Activated CD8-positive, alpha-beta T cell treated with anti-CD3 and anti-CD28 coated beads, Interleukin-2, amount 10 ng/mL, durations not matched to agents 7 days and 5 days (primary cell): Measurements from ENCODE around the gene ZNF689. TPM values are rescaled to one million over a fixed set of nuclear protein-coding genes. Genes with fewer than 3 reads are reported as not detected.
"Not testable (repeated sequence)": the region's sequence is repeated elsewhere in the genome, so short reads cannot be mapped to it uniquely, and the experiment has no call there.

Source experiments
- ATAC-seq: fragments of 150-1000 bp; cut with Tn5 transposase; one replicate; pipeline ENCODE4 v1.10.0; 2021; ENCODE audit warnings: moderate library complexity
- CTCF ChIA-PET: fragments of 350-600 bp; sonication (Branson Sonifier 250); formaldehyde crosslinking; loops from one replicate; lab custom pipeline; 2021; ENCODE audit warnings: antibody characterized with exemption; lab: Charles Lee
- POLR2A ChIA-PET: fragments of 350-600 bp; sonication (Branson Sonifier 250); formaldehyde crosslinking; loops from one replicate; lab custom pipeline; 2021; ENCODE audit warnings: antibody characterized with exemption; lab: Charles Lee
- DNase-seq: peaks from one replicate; pipeline ENCODE4 v3.0.0-alpha.2; 2020
- H3K27ac Mint-ChIP-seq: one replicate; pipeline ENCODE4 v1.8.0; 2021; ENCODE audit warnings: mild to moderate bottlenecking, mixed read lengths
- H3K27me3 Mint-ChIP-seq: one replicate; pipeline ENCODE4 v1.8.0; 2021; ENCODE audit warnings: low read depth, mixed read lengths
- H3K36me3 Mint-ChIP-seq: one replicate; pipeline ENCODE4 v1.8.0; 2021; ENCODE audit warnings: low read depth, mixed read lengths
- H3K4me1 Mint-ChIP-seq: one replicate; pipeline ENCODE4 v1.8.0; 2021; ENCODE audit warnings: low read depth, mixed read lengths
- H3K4me3 Mint-ChIP-seq: one replicate; pipeline ENCODE4 v1.8.0; 2021; ENCODE audit warnings: mild to moderate bottlenecking, mixed read lengths
- H3K9me3 Mint-ChIP-seq: one replicate; pipeline ENCODE4 v1.8.0; 2022; ENCODE audit warnings: mixed read lengths; ENCODE audit not compliant: insufficient read depth
- total RNA-seq, 2 experiments: library from RNA; stranded (reverse); gene quantifications; one replicate each; pipeline ENCODE4 v1.2.3, GENCODE V29; 2021

ZNF689 gene
- total RNA-seq, 2 experiments from 2014 or later = 12.0 to 13.4 TPM

GRCh38 chr16:30592871-30593270 is 17.3 kb downstream of the ZNF689 start:
- ATAC-seq (no peak), DNase-seq (no peak)
- ChIA-PET POLR2A (no interaction called here), CTCF (no interaction called here)
- Mint-ChIP-seq H3K27ac (no peak overlapping the region), H3K36me3 (peaks cover 17% of the 10 kb centered on the region), H3K4me1 (peaks cover 2% of the 10 kb centered on the region), H3K9me3 (no peaks in the 10 kb centered on the region), H3K4me3 (no peak overlapping the region), H3K27me3 (no peaks in the 10 kb centered on the region)

GRCh38 chr16:30590869-30591268 is 19.3 kb downstream of the ZNF689 start:
- H3K27ac Mint-ChIP-seq, H3K4me3 Mint-ChIP-seq, H3K27me3 Mint-ChIP-seq, DNase-seq, H3K9me3 Mint-ChIP-seq, ATAC-seq, POLR2A ChIA-PET: not testable (repeated sequence)
- CTCF ChIA-PET = interaction anchor here (1.1 to 1.3 kb wide), 2 partner anchors 18 to 38 kb away, joined by 3 read pairs; no protein-coding TSS in a partner anchor
- Mint-ChIP-seq H3K36me3 (peaks cover 31% of the 10 kb centered on the region), H3K4me1 (peaks cover 16% of the 10 kb centered on the region)

- ATAC-seq, H3K9me3 Mint-ChIP-seq, POLR2A ChIA-PET, H3K4me3 Mint-ChIP-seq, DNase-seq, H3K27ac Mint-ChIP-seq, H3K27me3 Mint-ChIP-seq, CTCF ChIA-PET: not testable (repeated sequence)
- Mint-ChIP-seq H3K36me3 (peaks cover 30% of the 10 kb centered on the region), H3K4me1 (peaks cover 19% of the 10 kb centered on the region)
Observed at GRCh38 chr16:30589582-30589981, 20.6 kb downstream of the ZNF689 start.

- ChIA-PET CTCF (interaction anchor here (1.0 to 5.6 kb wide), 2 partner anchors 9 to 40 kb away, joined by 3 to 44 read pairs; no protein-coding TSS in a partner anchor), POLR2A (no interaction called here)
- Mint-ChIP-seq H3K27me3 (no peaks in the 10 kb centered on the region), H3K36me3 (peaks cover 29% of the 10 kb centered on the region), H3K4me1 (peaks cover 25% of the 10 kb centered on the region), H3K4me3 (no peak overlapping the region), H3K9me3 (no peaks in the 10 kb centered on the region), H3K27ac (no peak overlapping the region)
- ATAC-seq (no peak), DNase-seq (no peak)
Observed at GRCh38 chr16:30588651-30589050, 21.5 kb downstream of the ZNF689 start.

- H3K27ac Mint-ChIP-seq = peak within 1 kb of the TSS; percentile 87
- peak; percentile 98 for ATAC-seq
Observed at GRCh38 chr16:30585400-30586191, 24.6 kb downstream of the ZNF689 start, which contains the start of gene ZNF785. Gene ZNF785, minus strand, starts transcription at chr16:30585697. Its CDS starts 86 bp downstream, at chr16:30585611.

GRCh38 chr16:30585022-30585399 is 25.2 kb downstream of the ZNF689 start:
- no peaks in the 10 kb centered on the region for H3K9me3 Mint-ChIP-seq
- H3K4me1 Mint-ChIP-seq = peaks cover 30% of the 10 kb centered on the region
- H3K27ac Mint-ChIP-seq = peak overlapping the region; percentile 65
- ATAC-seq (peak; percentile 31), DNase-seq (peak; percentile 35)
- peak overlapping the region; percentile 96 for H3K4me3 Mint-ChIP-seq
- peaks cover 45% of the 10 kb centered on the region for H3K36me3 Mint-ChIP-seq
- ChIA-PET CTCF (interaction anchor here (1.0 to 5.6 kb wide), 8 partner anchors 13 to 493 kb away, joined by 3 to 44 read pairs (median 8); partner anchors contain the start of genes DCTPP1, TBX6, ZNF688 and ZNF747), POLR2A (interaction anchor here (0.6 to 4.7 kb wide), 9 partner anchors 9 to 85 kb away, joined by 3 to 48 read pairs (median 6); partner anchors contain the start of genes ZNF688, ZNF747 and ZNF764)
- no peaks in the 10 kb centered on the region for H3K27me3 Mint-ChIP-seq

More at GRCh38 chr16:30585400-30586191, 24.6 kb downstream of the ZNF689 start, which contains the start of gene ZNF785:
- DNase-seq = peak; percentile 98
- peaks cover 30% of the 10 kb centered on the region for H3K4me1 Mint-ChIP-seq
- H3K4me3 Mint-ChIP-seq = peak within 1 kb of the TSS; percentile 96
- peaks cover 45% of the 10 kb centered on the region for H3K36me3 Mint-ChIP-seq
- POLR2A ChIA-PET = interaction anchor here (0.6 to 4.7 kb wide), 11 partner anchors 9 to 85 kb away, joined by 3 to 48 read pairs (median 4); partner anchors contain the start of genes ZNF688, ZNF747 and ZNF764
- H3K27me3 Mint-ChIP-seq = no peaks in the 10 kb centered on the region
- H3K9me3 Mint-ChIP-seq = no peaks in the 10 kb centered on the region
- CTCF ChIA-PET = interaction anchor here (0.9 to 5.6 kb wide), 10 partner anchors 12 to 494 kb away, joined by 3 to 44 read pairs (median 8); partner anchors contain the start of genes DCTPP1, TBX6, ZNF688 and ZNF747

GRCh38 chr16:30582611-30583340 is 27.4 kb downstream of the ZNF689 start:
- no peak overlapping the region for H3K4me3 Mint-ChIP-seq
- no peak overlapping the region for H3K27ac Mint-ChIP-seq

GRCh38 chr16:30581457-30581856 is 28.7 kb downstream of the ZNF689 start:
- CTCF ChIA-PET = interaction anchor here (1.7 kb wide), 1 partner anchor 17 kb away, joined by 6 read pairs; no protein-coding TSS in a partner anchor
- POLR2A ChIA-PET = interaction anchor here (0.7 kb wide), 1 partner anchor 10 kb away, joined by 4 read pairs; the partner anchor contains the start of gene ZNF688
- Mint-ChIP-seq H3K36me3 (peaks cover 38% of the 10 kb centered on the region), H3K4me1 (peaks cover 18% of the 10 kb centered on the region), H3K27ac (no peak overlapping the region), H3K4me3 (no peak overlapping the region), H3K9me3 (no peaks in the 10 kb centered on the region), H3K27me3 (no peaks in the 10 kb centered on the region)
- DNase-seq (no peak), ATAC-seq (no peak)

More at GRCh38 chr16:30582611-30583340, 27.4 kb downstream of the ZNF689 start:
- peaks cover 48% of the 10 kb centered on the region for H3K36me3 Mint-ChIP-seq
- DNase-seq (no peak), ATAC-seq (no peak)
- H3K9me3 Mint-ChIP-seq = no peaks in the 10 kb centered on the region
- POLR2A ChIA-PET = interaction anchor here (0.6 kb wide), 1 partner anchor 28 kb away, joined by 3 read pairs; the partner anchor contains the start of gene ZNF689
- H3K4me1 Mint-ChIP-seq = peaks cover 28% of the 10 kb centered on the region
- CTCF ChIA-PET = interaction anchor here (1.7 kb wide), 1 partner anchor 15 kb away, joined by 6 read pairs; no protein-coding TSS in a partner anchor
- no peaks in the 10 kb centered on the region for H3K27me3 Mint-ChIP-seq

GRCh38 chr16:30574678-30575077 is 35.5 kb downstream of the ZNF689 start:
- H3K4me1 Mint-ChIP-seq = peaks cover 29% of the 10 kb centered on the region
- ATAC-seq (no peak), DNase-seq (no peak)
- H3K27me3 Mint-ChIP-seq = no peaks in the 10 kb centered on the region
- no peak overlapping the region for H3K4me3 Mint-ChIP-seq
- no peak overlapping the region for H3K27ac Mint-ChIP-seq
- no peaks in the 10 kb centered on the region for H3K9me3 Mint-ChIP-seq
- peaks cover 28% of the 10 kb centered on the region for H3K36me3 Mint-ChIP-seq
- ChIA-PET POLR2A (no interaction called here), CTCF (interaction anchor here (1.0 to 1.2 kb wide), 2 partner anchors 24 to 41 kb away, joined by 3 to 4 read pairs; no protein-coding TSS in a partner anchor)

- peak; percentile 87 for ATAC-seq
- no peaks in the 10 kb centered on the region for H3K27me3 Mint-ChIP-seq
- CTCF ChIA-PET = interaction anchor here (0.9 to 3.0 kb wide), 11 partner anchors 13 to 163 kb away, joined by 3 to 30 read pairs (median 11); partner anchors contain the start of genes DCTPP1, FBRS, ZNF747 and ZNF764
Observed at GRCh38 chr16:30571445-30572322, 38.5 kb downstream of the ZNF689 start, which contains the start of gene ZNF688. Gene ZNF688, minus strand, starts transcription at chr16:30571714. Its CDS starts 85 bp downstream, at chr16:30571629.

More at GRCh38 chr16:30571445-30572322, 38.5 kb downstream of the ZNF689 start, which contains the start of gene ZNF688:
- H3K27ac Mint-ChIP-seq = peak within 1 kb of the TSS; percentile 94
- H3K4me1 Mint-ChIP-seq = peaks cover 48% of the 10 kb centered on the region
- peak; percentile 98 for DNase-seq
- peaks cover 14% of the 10 kb centered on the region for H3K36me3 Mint-ChIP-seq
- POLR2A ChIA-PET = interaction anchor here (0.6 to 3.3 kb wide), 23 partner anchors 10 to 388 kb away, joined by 3 to 61 read pairs (median 4); partner anchors contain the start of genes CORO1A, DCTPP1, PRR14 and SEPTIN1
- H3K4me3 Mint-ChIP-seq = peak within 1 kb of the TSS; percentile 98
- no peaks in the 10 kb centered on the region for H3K9me3 Mint-ChIP-seq
